GM18508 (cell line): Measurements from ENCODE around the gene AACS.
"Not testable (repeated sequence)": the region's sequence is repeated elsewhere in the genome, so short reads cannot be mapped to it uniquely, and the experiment has no call there.

ENCODE experiments used
- ATAC-seq: cut with Tn5 transposase; IDR thresholded peaks from one replicate; pipeline ENCODE4 v1.9.1; 2021; ENCODE audit warnings: moderate number of reproducible peaks; ENCODE audit not compliant: insufficient read depth, unreplicated experiment

Gene AACS

GRCh38 chr12:125065021-125065918, at the start of gene AACS:
Gene AACS, plus strand, starts transcription at chr12:125065435. Its CDS starts 150 bp downstream, at chr12:125065585.
- peak; percentile 49 for ATAC-seq

- ATAC-seq: no peak
These were observed 49.4 kb upstream of the AACS start for GRCh38 chr12:125015680-125016310.

GRCh38 chr12:125017801-125018200, 47.4 kb upstream of the AACS start:
- no peak for ATAC-seq

GRCh38 chr12:125018356-125018755, 46.9 kb upstream of the AACS start:
- ATAC-seq: no peak

- ATAC-seq: no peak
These were observed 44.1 kb upstream of the AACS start for GRCh38 chr12:125021096-125021495.

GRCh38 chr12:125021771-125022170, 43.5 kb upstream of the AACS start:
- no peak for ATAC-seq

- ATAC-seq: no peak
These were observed 42.2 kb upstream of the AACS start for GRCh38 chr12:125023065-125023464.

- ATAC-seq: no peak
These were observed 40.2 kb upstream of the AACS start for GRCh38 chr12:125024949-125025563.

GRCh38 chr12:125025606-125026235, 39.5 kb upstream of the AACS start:
- no peak for ATAC-seq

- no peak for ATAC-seq
These were observed 37.1 kb upstream of the AACS start for GRCh38 chr12:125028106-125028505.

- no peak for ATAC-seq
These were observed 35.4 kb upstream of the AACS start for GRCh38 chr12:125029761-125030358.

GRCh38 chr12:125031471-125031870, 33.8 kb upstream of the AACS start:
- ATAC-seq: not testable (repeated sequence)

GRCh38 chr12:125032466-125033152, 32.6 kb upstream of the AACS start:
- no peak for ATAC-seq

GRCh38 chr12:125033288-125033687, 31.9 kb upstream of the AACS start:
- no peak for ATAC-seq

- no peak for ATAC-seq
These were observed 26.1 kb upstream of the AACS start for GRCh38 chr12:125038976-125039625.

GRCh38 chr12:125049093-125049458, 16.2 kb upstream of the AACS start:
- no peak for ATAC-seq

GRCh38 chr12:125050446-125050845, 14.8 kb upstream of the AACS start:
- ATAC-seq: no peak

- ATAC-seq: no peak
These were observed 14.4 kb upstream of the AACS start for GRCh38 chr12:125050868-125051267.

GRCh38 chr12:125053821-125054220, 11.4 kb upstream of the AACS start:
- ATAC-seq: no peak
